Keratinocyte (primary cell): ENCODE measurements around the gene GNLY. TPM values are rescaled to one million over a fixed set of nuclear protein-coding genes. Genes with fewer than 3 reads are reported as not detected.

Experiments used
- DNase-seq: peaks from one replicate; pipeline ENCODE4 v3.0.0-alpha.2; 2011; ENCODE audit warnings: low read depth, missing footprints, low spot score
- FAIRE-seq: peaks from 2 replicates; lab custom pipeline; 2011; peaks lifted over from hg19 to GRCh38; lab: Jason Lieb, UNC
- H2AFZ ChIP-seq: 2 replicates; pipeline ENCODE4 v1.6.0; 2012; ENCODE audit warnings: low read length, control low read depth, inconsistent platforms; ENCODE audit not compliant: control insufficient read depth
- H3K27ac ChIP-seq: 2 replicates; pipeline ENCODE4 v1.5.1; 2011; ENCODE audit warnings: low read length; ENCODE audit not compliant: control insufficient read depth, insufficient read depth
- H3K27me3 ChIP-seq: 3 replicates; pipeline ENCODE4 v1.6.0; 2011; ENCODE audit warnings: low read length; ENCODE audit not compliant: control insufficient read depth, insufficient read depth; ENCODE audit errors: extremely low read depth
- H3K36me3 ChIP-seq, 2 experiments: 2 replicates in 1 of 2; 3 replicates in 1 of 2; pipeline ENCODE4 v1.5.1; 2011; ENCODE audit warnings: low read length in 2 of 2, mild to moderate bottlenecking in 1 of 2; ENCODE audit not compliant: control insufficient read depth in 2 of 2, insufficient read depth in 2 of 2; ENCODE audit errors: extremely low read depth in 1 of 2
- H3K4me1 ChIP-seq: 3 replicates; pipeline ENCODE4 v1.5.1; 2011; ENCODE audit warnings: low read length; ENCODE audit not compliant: control insufficient read depth, insufficient read depth; ENCODE audit errors: extremely low read depth
- H3K4me2 ChIP-seq: 3 replicates; pipeline ENCODE4 v1.6.0; 2011; ENCODE audit warnings: low read depth, low read length; ENCODE audit not compliant: control insufficient read depth, insufficient read depth; ENCODE audit errors: extremely low read depth
- H3K4me3 ChIP-seq, 3 experiments: fragments of 200-600 bp in 1 of 3; sonication (generic) in 1 of 3; 2 replicates in 2 of 3; 3 replicates in 1 of 3; pipeline ENCODE4 v1.5.1; 2011 to 2016; ENCODE audit warnings: low read length in 3 of 3, mild to moderate bottlenecking in 3 of 3, control low read depth in 2 of 3, inconsistent platforms in 1 of 3, low read depth in 1 of 3, mixed read lengths in 1 of 3, mixed run types in 1 of 3, moderate library complexity in 1 of 3; ENCODE audit not compliant: control insufficient read depth in 2 of 3, insufficient read depth in 2 of 3; ENCODE audit errors: extremely low read depth in 1 of 3
- H3K79me2 ChIP-seq: 2 replicates; pipeline ENCODE4 v1.6.0; 2012; ENCODE audit warnings: low read length; ENCODE audit not compliant: control insufficient read depth, insufficient read depth
- H3K9ac ChIP-seq: 3 replicates; pipeline ENCODE4 v1.6.0; 2011; ENCODE audit warnings: low read length; ENCODE audit not compliant: control insufficient read depth, insufficient read depth; ENCODE audit errors: extremely low read depth
- H3K9me1 ChIP-seq: 3 replicates; pipeline ENCODE4 v1.6.0; 2011; ENCODE audit warnings: low read length; ENCODE audit not compliant: control insufficient read depth, insufficient read depth; ENCODE audit errors: extremely low read depth
- H3K9me3 ChIP-seq: 2 replicates; pipeline ENCODE4 v1.5.1; 2012; ENCODE audit warnings: low read depth, low read length; ENCODE audit not compliant: control insufficient read depth
- H4K20me1 ChIP-seq: 3 replicates; pipeline ENCODE4 v1.6.0; 2011; ENCODE audit warnings: low read length; ENCODE audit not compliant: control insufficient read depth, insufficient read depth; ENCODE audit errors: extremely low read depth
- CTCF ChIP-seq, 3 experiments: IDR thresholded peaks in 1 of 3; conservative IDR thresholded peaks in 1 of 3; optimal IDR thresholded peaks in 1 of 3; 2 replicates in 2 of 3; 3 replicates in 1 of 3; pipeline versions ENCODE3 to v1.5.1; 2011; ENCODE audit warnings: low read length in 3 of 3, mild to moderate bottlenecking in 3 of 3, moderate library complexity in 2 of 3, control low read depth in 1 of 3, inconsistent platforms in 1 of 3; ENCODE audit not compliant: insufficient read depth in 2 of 3; ENCODE audit errors: extremely low read depth in 1 of 3
- EZH2 ChIP-seq: IDR thresholded peaks from one replicate; pipeline ENCODE4 v1.6.1; 2012; ENCODE audit warnings: inconsistent platforms, mild to moderate bottlenecking, low read length, moderate library complexity
- dilution Hi-C: fragments of 300-500 bp; cut with MboI; formaldehyde crosslinking; loops from one replicate; pipeline ENCODE4 v1.7.0; 2020; ENCODE audit warnings: low sequenced_read_pairs; ENCODE audit not compliant: extremely low pct_ligation_motif_present
- polyA plus RNA-seq, 5 experiments: library from polyadenylated mRNA; depleted of rRNA in 3 of 5; stranded (reverse) in 3 of 5; stranded (forward) in 1 of 5; unstranded in 1 of 5; fragments of >200 nt; gene quantifications; 1 replicate in 1 of 5; 2 replicates in 3 of 5; 3 replicates in 1 of 5; pipeline versions ENCODE4 v1.2.1 to v1.2.3, GENCODE V29; 2011 to 2012; ENCODE audit warnings: missing spikeins in 2 of 5, low read depth in 1 of 5, low replicate concordance in 1 of 5

GNLY gene
- polyA plus RNA-seq, 1 donor (not counting 4 experiments of a cell fraction or from before 2014, with no cell fraction given), result not detected

DNA sequence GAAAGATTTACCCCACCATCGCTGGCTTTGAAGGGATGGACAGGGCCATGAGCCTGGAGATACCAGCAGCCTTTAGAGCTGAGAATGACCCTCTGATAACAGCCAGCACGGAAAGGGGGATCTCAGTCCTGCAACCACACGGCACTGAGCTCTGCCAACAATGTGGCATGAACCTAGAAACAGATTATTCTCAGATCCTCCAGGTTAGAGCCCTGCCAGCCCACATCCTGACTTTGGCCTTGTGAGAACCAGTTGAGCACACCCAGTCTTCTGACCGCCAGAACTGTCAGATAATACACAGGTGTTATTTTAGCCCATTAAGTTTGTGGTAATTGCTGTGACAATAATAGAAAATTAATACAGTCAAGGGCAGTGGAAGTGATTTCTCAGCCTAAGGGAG is 9.4 kb upstream of the GNLY start:
- dilution Hi-C loops, result no loop called here
- Histone ChIP-seq H3K4me3 (no peak overlapping the region), H3K9me1 (no peaks in the 10 kb centered on the region), H3K79me2 (no peaks in the 10 kb centered on the region), H4K20me1 (no peaks in the 10 kb centered on the region), H3K4me1 (no peaks in the 10 kb centered on the region), H3K4me2 (no peak overlapping the region), H3K9ac (no peak overlapping the region), H3K27ac (no peak overlapping the region), H2AFZ (no peak overlapping the region), H3K27me3 (no peaks in the 10 kb centered on the region), H3K9me3 (no peaks in the 10 kb centered on the region), H3K36me3 (no peaks in the 10 kb centered on the region)
- FAIRE-seq, result no peak
- TF ChIP-seq EZH2 (no peak), CTCF (optimal IDR thresholded peaks at IDR 0.05 in 1 of 3, IDR thresholded peaks at IDR 0.05 in 1 of 3, conservative IDR thresholded peaks at IDR 0.05 in 1 of 3; ENCODE audit: extremely low read depth in 1 of 3, insufficient read depth in 2 of 3, low read length in 3 of 3) (no peak)
- no peak for DNase-seq

DNA sequence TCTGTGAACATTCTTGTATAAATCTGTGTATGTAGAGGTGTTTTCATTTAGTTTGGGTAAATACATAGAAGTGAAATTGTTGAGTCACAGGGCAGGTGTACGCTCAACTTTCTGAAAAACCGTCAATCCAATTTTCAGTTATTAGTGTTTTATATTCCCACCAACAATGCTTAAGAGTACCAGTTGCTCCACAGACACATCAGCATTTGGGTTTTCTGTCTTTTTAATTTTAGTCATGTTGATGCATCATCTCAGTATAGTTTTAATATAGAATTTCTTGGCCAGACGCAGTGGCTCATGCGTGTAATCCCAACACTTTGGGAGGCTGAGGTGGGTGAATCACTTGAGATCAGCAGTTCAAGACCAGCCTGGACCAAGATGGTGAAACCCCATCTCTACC is 3.2 kb upstream of the GNLY start:
- no peak for FAIRE-seq
- no peaks in the 10 kb centered on the region for H3K27me3 ChIP-seq
- H3K4me1 ChIP-seq, result no peaks in the 10 kb centered on the region
- no peak overlapping the region for H3K27ac ChIP-seq
- dilution Hi-C loops, result no loop called here
- no peaks in the 10 kb centered on the region for H3K36me3 ChIP-seq
- H3K9me3 ChIP-seq, result no peaks in the 10 kb centered on the region
- TF ChIP-seq EZH2 (no peak), CTCF (optimal IDR thresholded peaks at IDR 0.05 in 1 of 3, IDR thresholded peaks at IDR 0.05 in 1 of 3, conservative IDR thresholded peaks at IDR 0.05 in 1 of 3; ENCODE audit: extremely low read depth in 1 of 3, insufficient read depth in 2 of 3, low read length in 3 of 3) (no peak)
- no peak for DNase-seq
- no peaks in the 10 kb centered on the region for H3K79me2 ChIP-seq
- H3K4me2 ChIP-seq, result no peak overlapping the region
- H2AFZ ChIP-seq, result no peak overlapping the region
- H3K9me1 ChIP-seq, result no peaks in the 10 kb centered on the region
- no peak overlapping the region for H3K4me3 ChIP-seq
- no peak overlapping the region for H3K9ac ChIP-seq
- no peaks in the 10 kb centered on the region for H4K20me1 ChIP-seq
